ENCODE measurements around the gene STXBP5.

GRCh38 chr6:147251072-147251471 is 46.9 kb downstream of the STXBP5 start:
- TF ChIP-seq CTCF (optimal IDR thresholded peaks at IDR 0.05 in 1 of 3, IDR thresholded peaks at IDR 0.05 in 1 of 3, conservative IDR thresholded peaks at IDR 0.05 in 1 of 3; ENCODE audit: extremely low read depth in 1 of 3, insufficient read depth in 2 of 3, low read length in 3 of 3) (no peak), EZH2 (IDR thresholded peaks at IDR 0.05; ENCODE audit: low read length) (no peak)
